Hepatocyte (in vitro differentiated cells): ENCODE results near the gene SUPT16H. TPM values are rescaled to one million over a fixed set of nuclear protein-coding genes. Genes with fewer than 3 reads are reported as not detected.
"Not testable (repeated sequence)": the region's sequence is repeated elsewhere in the genome, so short reads cannot be mapped to it uniquely, and the experiment has no call there.

Source experiments
- DNase-seq: peaks from one replicate; pipeline ENCODE4 v3.0.0-alpha.2; 2016; ENCODE audit warnings: low spot score
- H2AFZ ChIP-seq: fragments of 200-600 bp; sonication (generic); 2 replicates; pipeline ENCODE4 v1.6.0; 2016; ENCODE audit warnings: antibody characterized with exemption, mild to moderate bottlenecking
- H3K27ac ChIP-seq: fragments of 200-600 bp; sonication (generic); 2 replicates; pipeline ENCODE4 v1.5.1; 2016; ENCODE audit warnings: mild to moderate bottlenecking
- H3K27me3 ChIP-seq: fragments of 200-600 bp; sonication (generic); 2 replicates; pipeline ENCODE4 v1.6.1; 2016
- H3K36me3 ChIP-seq: fragments of 200-600 bp; sonication (generic); replicated peaks from 2 replicates; pipeline ENCODE4 v1.5.1; 2016; ENCODE audit warnings: low read depth; ENCODE audit not compliant: insufficient read depth
- H3K4me1 ChIP-seq: fragments of 200-600 bp; sonication (generic); 2 replicates; pipeline ENCODE4 v1.5.1; 2016; ENCODE audit warnings: mild to moderate bottlenecking, moderate library complexity; ENCODE audit not compliant: insufficient read depth
- H3K4me2 ChIP-seq: fragments of 200-600 bp; sonication (generic); 2 replicates; pipeline ENCODE4 v1.6.0; 2016
- H3K4me3 ChIP-seq: fragments of 200-600 bp; sonication (generic); 2 replicates; pipeline ENCODE4 v1.5.1; 2016; ENCODE audit warnings: mild to moderate bottlenecking
- H3K79me2 ChIP-seq: fragments of 200-600 bp; sonication (generic); 2 replicates; pipeline ENCODE4 v1.6.0; 2017; ENCODE audit warnings: mild to moderate bottlenecking
- H3K9me2 ChIP-seq: fragments of 200-600 bp; sonication (generic); replicated peaks from 2 replicates; pipeline ENCODE4 v1.6.0; 2017; ENCODE audit warnings: mild to moderate bottlenecking; ENCODE audit not compliant: insufficient read depth
- H3K9me3 ChIP-seq: fragments of 200-600 bp; sonication (generic); 2 replicates; pipeline ENCODE4 v1.5.1; 2016; ENCODE audit warnings: low read depth, mild to moderate bottlenecking
- H4K20me1 ChIP-seq: fragments of 200-600 bp; sonication (generic); 2 replicates; pipeline ENCODE4 v1.6.0; 2016; ENCODE audit warnings: mild to moderate bottlenecking; ENCODE audit not compliant: insufficient read depth, poor library complexity, severe bottlenecking
- EZH2 ChIP-seq: fragments of 200-600 bp; sonication (generic); IDR thresholded peaks from 2 replicates; pipeline ENCODE4 v1.6.1; 2016; ENCODE audit warnings: antibody characterized with exemption, mild to moderate bottlenecking, borderline replicate concordance
- EZH2phosphoT487 ChIP-seq: fragments of 200-600 bp; sonication (generic); IDR thresholded peaks from one replicate; pipeline ENCODE4 v1.6.1; 2018; ENCODE audit warnings: antibody characterized with exemption, mild to moderate bottlenecking, low read depth, moderate library complexity; ENCODE audit not compliant: unreplicated experiment, severe bottlenecking
- WGBS: methylation state at CpG from one replicate; pipeline ENCODE4 v1.1.6; 2016; ENCODE audit warnings: low lambda C conversion rate; ENCODE audit errors: missing lambda C conversion rate; 5-methylcytosine and 5-hydroxymethylcytosine counted together
- polyA plus RNA-seq: library from polyadenylated mRNA; unstranded; fragments of >200 nt; fragmentation: Nextera tagmentation; extraction: Ambion mirVana; gene quantifications from 2 replicates; pipeline ENCODE4 v1.2.1, GENCODE V29; 2016
- total RNA-seq: library from RNA; depleted of rRNA; stranded (reverse); fragments of >200 nt; gene quantifications from 2 replicates; pipeline ENCODE4 v1.2.3, GENCODE V29; 2014
- TF ChIP-seq, protein P1 (sequence below): fragments of 200-600 bp; sonication (generic); IDR thresholded peaks from 2 replicates; pipeline ENCODE4 v1.5.1; 2016; ENCODE audit warnings: antibody characterized with exemption, mild to moderate bottlenecking; ENCODE audit not compliant: poor library complexity

Gene SUPT16H
- total and polyA plus RNA-seq, 2 experiments from 2014 or later = 44.2 to 58.1 TPM

DNA sequence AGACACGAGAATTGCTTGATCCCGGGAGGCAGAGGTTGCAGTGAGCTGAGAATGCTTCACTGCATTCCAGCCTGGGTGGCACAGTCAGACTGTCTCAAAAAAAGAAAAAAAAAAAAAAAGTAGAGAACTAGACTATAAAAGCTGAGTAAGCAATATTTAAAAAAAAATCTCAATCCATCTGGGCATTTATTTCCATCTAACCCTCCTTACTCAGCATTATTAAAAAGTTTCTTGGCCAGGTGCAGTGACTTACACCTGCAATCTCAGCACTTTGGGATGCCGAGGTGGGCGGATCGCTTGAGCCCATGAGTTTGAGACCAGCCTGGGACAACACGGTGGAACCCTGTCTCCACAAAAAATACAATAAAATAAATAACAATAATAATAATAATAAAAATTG, 4.5 kb downstream of the SUPT16H start:
- no peak overlapping the region for H3K4me3 ChIP-seq
- no peak for DNase-seq
- H3K79me2 ChIP-seq = peaks cover 91% of the 10 kb centered on the region
- 96% methylated on average over 6 of the region's 6 CpGs for WGBS
- H3K27ac ChIP-seq = no peak overlapping the region
- peaks cover 12% of the 10 kb centered on the region for H3K4me1 ChIP-seq
- H3K27me3 ChIP-seq = no peaks in the 10 kb centered on the region
- peaks cover 16% of the 10 kb centered on the region for H4K20me1 ChIP-seq
- no peak for TF ChIP-seq EZH2
- TF ChIP-seq, protein P1, sequence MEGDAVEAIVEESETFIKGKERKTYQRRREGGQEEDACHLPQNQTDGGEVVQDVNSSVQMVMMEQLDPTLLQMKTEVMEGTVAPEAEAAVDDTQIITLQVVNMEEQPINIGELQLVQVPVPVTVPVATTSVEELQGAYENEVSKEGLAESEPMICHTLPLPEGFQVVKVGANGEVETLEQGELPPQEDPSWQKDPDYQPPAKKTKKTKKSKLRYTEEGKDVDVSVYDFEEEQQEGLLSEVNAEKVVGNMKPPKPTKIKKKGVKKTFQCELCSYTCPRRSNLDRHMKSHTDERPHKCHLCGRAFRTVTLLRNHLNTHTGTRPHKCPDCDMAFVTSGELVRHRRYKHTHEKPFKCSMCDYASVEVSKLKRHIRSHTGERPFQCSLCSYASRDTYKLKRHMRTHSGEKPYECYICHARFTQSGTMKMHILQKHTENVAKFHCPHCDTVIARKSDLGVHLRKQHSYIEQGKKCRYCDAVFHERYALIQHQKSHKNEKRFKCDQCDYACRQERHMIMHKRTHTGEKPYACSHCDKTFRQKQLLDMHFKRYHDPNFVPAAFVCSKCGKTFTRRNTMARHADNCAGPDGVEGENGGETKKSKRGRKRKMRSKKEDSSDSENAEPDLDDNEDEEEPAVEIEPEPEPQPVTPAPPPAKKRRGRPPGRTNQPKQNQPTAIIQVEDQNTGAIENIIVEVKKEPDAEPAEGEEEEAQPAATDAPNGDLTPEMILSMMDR = no peak
- TF ChIP-seq EZH2phosphoT487 = no peak
- no peak overlapping the region for H2AFZ ChIP-seq
- no peaks in the 10 kb centered on the region for H3K9me2 ChIP-seq
- H3K4me2 ChIP-seq = no peak overlapping the region
- H3K36me3 ChIP-seq = no peaks in the 10 kb centered on the region
- no peaks in the 10 kb centered on the region for H3K9me3 ChIP-seq

DNA sequence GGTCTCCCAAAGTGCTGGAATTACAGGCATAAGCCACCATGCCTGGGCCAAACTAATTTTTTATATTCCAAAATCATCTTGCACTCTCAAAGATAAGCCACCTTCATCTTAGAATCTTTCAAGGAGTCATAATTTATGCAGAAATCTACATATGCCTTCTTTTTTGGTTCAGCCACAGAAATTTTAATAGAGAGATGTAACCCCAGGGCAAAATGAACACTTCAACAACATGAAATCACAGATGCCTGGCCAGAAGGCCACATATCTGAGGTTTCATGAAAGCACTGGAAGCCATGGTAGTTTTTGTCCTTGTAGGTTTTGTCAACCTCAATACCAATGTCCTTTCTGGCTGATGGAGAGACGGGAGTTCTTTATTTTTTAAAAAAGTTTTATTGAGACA, 9.8 kb downstream of the SUPT16H start:
- Histone ChIP-seq H3K9me3 (no peaks in the 10 kb centered on the region), H3K4me2 (no peak overlapping the region), H3K4me3 (no peak overlapping the region), H3K79me2 (peaks cover 67% of the 10 kb centered on the region), H3K36me3 (no peaks in the 10 kb centered on the region), H2AFZ (no peak overlapping the region), H3K27me3 (no peaks in the 10 kb centered on the region), H3K9me2 (no peaks in the 10 kb centered on the region), H3K4me1 (no peaks in the 10 kb centered on the region), H3K27ac (no peak overlapping the region), H4K20me1 (peaks cover under 1% of the 10 kb centered on the region)
- TF ChIP-seq, protein P1 = no peak
- DNase-seq = no peak
- WGBS = 93% methylated on average over 1 of the region's 1 CpG

DNA sequence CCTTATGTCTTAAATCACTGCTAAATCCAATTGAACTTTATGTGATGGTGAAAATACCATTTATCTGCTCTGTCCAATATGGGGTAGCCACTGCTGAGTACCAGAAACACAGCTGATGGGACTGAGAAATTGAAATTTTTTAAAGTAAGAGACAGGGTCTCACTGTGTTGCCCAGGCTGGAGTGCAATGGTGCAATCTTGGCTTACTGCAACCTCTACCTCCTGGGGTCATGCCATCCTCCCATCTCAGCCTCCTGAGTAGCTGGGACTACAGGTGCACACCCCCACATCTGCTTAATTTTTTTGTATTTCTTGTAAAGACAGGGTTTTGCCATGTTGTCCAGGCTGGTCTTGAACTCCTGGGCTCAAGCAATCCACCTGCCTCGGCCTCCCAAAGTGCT, 11.0 kb downstream of the SUPT16H start:
- not testable (repeated sequence) for H3K4me1 ChIP-seq, H3K27ac ChIP-seq, H2AFZ ChIP-seq, H3K4me2 ChIP-seq, DNase-seq, H3K9me3 ChIP-seq, H3K36me3 ChIP-seq, H4K20me1 ChIP-seq, H3K27me3 ChIP-seq, H3K4me3 ChIP-seq, H3K9me2 ChIP-seq
- WGBS = 96% methylated on average over 1 of the region's 1 CpG
- peaks cover 55% of the 10 kb centered on the region for H3K79me2 ChIP-seq

DNA sequence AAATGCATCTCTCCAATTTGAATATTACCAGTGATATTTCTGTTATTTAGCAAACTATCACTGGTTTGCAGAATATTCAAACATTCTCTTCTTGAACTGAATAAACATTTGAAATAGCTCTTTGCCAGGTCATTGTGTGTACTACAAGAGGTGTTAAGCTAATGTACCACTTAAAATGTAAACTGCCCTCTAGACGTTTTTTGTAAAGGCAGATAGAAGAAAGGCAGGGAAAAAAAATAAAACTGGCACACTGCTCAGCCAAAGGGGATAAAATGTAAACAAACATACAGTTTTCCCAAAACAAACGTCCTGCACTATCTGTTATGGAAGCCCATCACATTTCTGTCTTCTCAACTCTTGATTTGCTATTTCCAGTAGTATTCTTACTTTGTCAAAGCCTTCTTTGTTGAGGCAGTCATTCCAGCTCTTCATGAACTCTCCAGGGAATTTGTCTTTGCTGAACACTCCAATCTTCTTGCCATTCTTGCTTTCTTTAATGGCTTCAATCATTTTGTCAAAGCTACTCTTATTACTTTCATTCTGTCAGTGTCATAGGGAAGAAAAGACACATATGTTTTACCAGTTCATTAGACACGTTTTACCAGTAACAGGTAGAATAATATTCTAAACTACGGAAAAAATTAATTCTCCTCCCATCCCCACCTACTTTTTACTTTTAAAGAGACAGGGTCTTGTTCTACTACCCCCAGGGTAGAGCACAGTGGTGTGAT, 13.7 kb downstream of the SUPT16H start:
- Histone ChIP-seq H4K20me1 (no peaks in the 10 kb centered on the region), H3K79me2 (peaks cover 28% of the 10 kb centered on the region), H3K4me1 (no peaks in the 10 kb centered on the region), H3K4me3 (no peak overlapping the region), H3K9me2 (no peaks in the 10 kb centered on the region), H3K27ac (no peak overlapping the region), H3K36me3 (no peaks in the 10 kb centered on the region), H3K27me3 (no peaks in the 10 kb centered on the region), H3K4me2 (no peak overlapping the region), H2AFZ (no peak overlapping the region), H3K9me3 (no peaks in the 10 kb centered on the region)
- DNase-seq = no peak
- TF ChIP-seq EZH2phosphoT487 (no peak), EZH2 (no peak)
- TF ChIP-seq, protein P1 = no peak
- 82% methylated on average over 4 of the region's 4 CpGs for WGBS
